HepG2 (cell line): ENCODE results near the gene ELOVL7. TPM values are rescaled to one million over a fixed set of nuclear protein-coding genes. Genes with fewer than 3 reads are reported as not detected.

ENCODE experiments used
- CENPX ChIP-seq: sonication (generic); formaldehyde crosslinking; IDR thresholded peaks from 2 replicates; pipeline ENCODE4 v1.9.0; 2021; ENCODE audit warnings: mild to moderate bottlenecking, missing genetic modification reagents, moderate library complexity
- GABPA ChIP-seq, 2 experiments: IDR thresholded peaks; 2 replicates each; pipeline ENCODE4 v1.6.1; 2011 to 2016; ENCODE audit warnings: low read depth in 2 of 2, low read length in 1 of 2, missing biosample characterization in 1 of 2, missing genetic modification characterization in 1 of 2
- NFATC3 ChIP-seq: sonication (generic); formaldehyde crosslinking; IDR thresholded peaks from 2 replicates; pipeline ENCODE4 v1.5.1; 2020; ENCODE audit warnings: mild to moderate bottlenecking, missing genetic modification reagents
- NFIB ChIP-seq: sonication (generic); formaldehyde crosslinking; IDR thresholded peaks from 2 replicates; pipeline ENCODE4 v1.9.0; 2021; ENCODE audit warnings: missing genetic modification reagents, mild to moderate bottlenecking, borderline replicate concordance
- NFRKB ChIP-seq: fragments of 450-650 bp; IDR thresholded peaks from 2 replicates; pipeline ENCODE4 v1.6.1; 2017
- POLR2G ChIP-seq: fragments of 200-400 bp; formaldehyde crosslinking; IDR thresholded peaks from 2 replicates; pipeline ENCODE4 v1.6.1; 2018; ENCODE audit warnings: mild to moderate bottlenecking, low read depth, low read length, moderate library complexity
- SIX1 ChIP-seq: sonication (generic); formaldehyde crosslinking; IDR thresholded peaks from 2 replicates; pipeline ENCODE4 v1.4.0; 2020; ENCODE audit warnings: missing genetic modification reagents, borderline replicate concordance
- SMARCE1 ChIP-seq: fragments of 450-650 bp; IDR thresholded peaks from 2 replicates; pipeline ENCODE4 v1.6.1; 2017; ENCODE audit warnings: borderline replicate concordance
- TCF7 ChIP-seq: sonication (generic); IDR thresholded peaks from 2 replicates; pipeline ENCODE4 v1.6.1; 2016; ENCODE audit warnings: antibody characterized with exemption, low read depth
- ZNF121 ChIP-seq: sonication (generic); formaldehyde crosslinking; IDR thresholded peaks from 2 replicates; pipeline ENCODE4 v1.5.0; 2020; ENCODE audit warnings: mild to moderate bottlenecking, missing genetic modification reagents
- ZNF253 ChIP-seq: sonication (generic); formaldehyde crosslinking; IDR thresholded peaks from 2 replicates; pipeline ENCODE4 v1.8.0; 2022; ENCODE audit warnings: mild to moderate bottlenecking, missing genetic modification reagents, borderline replicate concordance
- ZSCAN22 ChIP-seq: sonication (generic); formaldehyde crosslinking; IDR thresholded peaks from 2 replicates; pipeline ENCODE4 v1.4.0; 2020; ENCODE audit warnings: mild to moderate bottlenecking, missing genetic modification reagents
- polyA plus RNA-seq, 8 experiments: library from polyadenylated mRNA; depleted of rRNA in 3 of 8; stranded (reverse) in 7 of 8; unstranded in 1 of 8; fragments of >200 nt; fragmentation: Illumina TruSeq in 4 of 8; extraction: Trizol in 4 of 8; gene quantifications; 2 replicates each; pipeline versions ENCODE4 v1.2.1 to v1.2.3, GENCODE V29; 2011 to 2016; ENCODE audit warnings: low read depth in 4 of 8, missing spikeins in 1 of 8, mixed read lengths in 1 of 8; ENCODE audit not compliant: insufficient read depth in 1 of 8
- total RNA-seq, 5 experiments: library from RNA; depleted of rRNA; stranded (reverse); fragments of >200 nt; fragmentation: Illumina TruSeq; extraction: Trizol; gene quantifications; 2 replicates each; pipeline ENCODE4 v1.2.3, GENCODE V29; 2016; ENCODE audit warnings: low read depth in 1 of 5
- TF ChIP-seq, protein P1 (sequence below): sonication (generic); formaldehyde crosslinking; IDR thresholded peaks from 2 replicates; pipeline ENCODE4 v1.4.0; 2020; ENCODE audit warnings: missing genetic modification reagents
- TF ChIP-seq, protein P2 (sequence below): sonication (generic); formaldehyde crosslinking; IDR thresholded peaks from 2 replicates; pipeline ENCODE4 v1.8.0; 2022; ENCODE audit warnings: mild to moderate bottlenecking, missing genetic modification reagents
- TF ChIP-seq, protein P3 (sequence below): sonication (generic); formaldehyde crosslinking; IDR thresholded peaks from 2 replicates; pipeline ENCODE4 v1.4.0; 2020; ENCODE audit warnings: mild to moderate bottlenecking, missing genetic modification reagents
- TF ChIP-seq, protein P4 (sequence below): sonication (generic); formaldehyde crosslinking; IDR thresholded peaks from 2 replicates; pipeline ENCODE4 v1.8.0; 2023; ENCODE audit warnings: mild to moderate bottlenecking, missing genetic modification reagents
- TF ChIP-seq, protein P5 (sequence below): sonication (generic); formaldehyde crosslinking; IDR thresholded peaks from 2 replicates; pipeline ENCODE4 v1.4.0; 2020; ENCODE audit warnings: missing genetic modification reagents, mild to moderate bottlenecking, borderline replicate concordance

Gene ELOVL7
- total and polyA plus RNA-seq, 2 of the 13 experiments (the other 11 are each of a cell fraction or from before 2014, with no cell fraction given), result 4.5 to 7.3 TPM

DNA sequence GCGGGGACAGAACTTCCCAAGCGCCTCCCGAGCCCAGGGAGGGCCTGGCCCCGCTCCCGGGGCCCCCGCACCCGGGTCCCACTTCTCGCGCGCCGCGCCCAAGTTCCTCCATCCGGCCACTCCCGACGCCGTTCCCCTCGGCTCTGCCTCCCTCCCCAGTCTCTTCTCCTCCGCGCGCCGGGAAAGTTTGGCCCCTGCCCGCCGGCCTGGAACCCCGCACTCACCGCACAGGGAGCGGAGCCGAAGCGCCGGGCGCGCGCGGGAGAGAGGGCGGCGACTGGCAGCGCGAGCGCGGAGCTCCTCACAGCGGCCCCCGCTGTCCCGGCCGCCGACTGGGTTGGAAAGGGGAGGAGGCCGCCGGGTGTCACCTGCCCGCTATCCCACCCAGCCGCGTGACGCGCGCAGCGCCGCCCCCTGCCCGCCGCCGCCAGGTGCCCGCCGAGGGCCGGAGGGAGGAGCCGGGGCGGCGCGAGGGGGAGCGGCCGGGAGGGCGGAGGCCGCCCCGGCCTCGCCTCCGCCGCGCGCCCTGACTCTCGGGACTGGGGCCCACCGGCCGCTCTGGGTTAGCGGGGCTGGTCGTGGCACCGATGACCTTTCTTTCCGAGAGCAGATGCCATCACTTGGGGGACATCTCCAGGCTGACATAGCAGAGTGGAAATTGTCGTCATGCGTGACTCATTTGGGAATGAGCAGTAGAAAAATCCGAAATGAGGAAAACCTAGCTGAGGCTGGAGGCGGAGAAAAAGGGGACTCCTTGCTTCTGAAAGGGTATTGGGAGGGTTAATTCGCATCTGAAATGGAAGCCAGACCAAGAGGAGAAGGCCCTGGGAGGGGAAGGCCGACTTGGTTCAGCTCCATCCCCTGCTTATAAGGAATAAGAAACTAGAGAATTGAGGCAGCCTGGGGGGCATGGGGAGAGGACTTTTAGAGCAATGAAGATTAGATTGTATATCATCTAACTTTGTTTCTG, at the start of gene ELOVL7 (continued):
- TF ChIP-seq, protein P1, sequence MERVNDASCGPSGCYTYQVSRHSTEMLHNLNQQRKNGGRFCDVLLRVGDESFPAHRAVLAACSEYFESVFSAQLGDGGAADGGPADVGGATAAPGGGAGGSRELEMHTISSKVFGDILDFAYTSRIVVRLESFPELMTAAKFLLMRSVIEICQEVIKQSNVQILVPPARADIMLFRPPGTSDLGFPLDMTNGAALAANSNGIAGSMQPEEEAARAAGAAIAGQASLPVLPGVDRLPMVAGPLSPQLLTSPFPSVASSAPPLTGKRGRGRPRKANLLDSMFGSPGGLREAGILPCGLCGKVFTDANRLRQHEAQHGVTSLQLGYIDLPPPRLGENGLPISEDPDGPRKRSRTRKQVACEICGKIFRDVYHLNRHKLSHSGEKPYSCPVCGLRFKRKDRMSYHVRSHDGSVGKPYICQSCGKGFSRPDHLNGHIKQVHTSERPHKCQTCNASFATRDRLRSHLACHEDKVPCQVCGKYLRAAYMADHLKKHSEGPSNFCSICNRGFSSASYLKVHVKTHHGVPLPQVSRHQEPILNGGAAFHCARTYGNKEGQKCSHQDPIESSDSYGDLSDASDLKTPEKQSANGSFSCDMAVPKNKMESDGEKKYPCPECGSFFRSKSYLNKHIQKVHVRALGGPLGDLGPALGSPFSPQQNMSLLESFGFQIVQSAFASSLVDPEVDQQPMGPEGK (CRISPR knock-in tag), result 0 out of 2 replicates have a peak, but pooled peaks have one; percentile 6
- TF ChIP-seq, protein P2, sequence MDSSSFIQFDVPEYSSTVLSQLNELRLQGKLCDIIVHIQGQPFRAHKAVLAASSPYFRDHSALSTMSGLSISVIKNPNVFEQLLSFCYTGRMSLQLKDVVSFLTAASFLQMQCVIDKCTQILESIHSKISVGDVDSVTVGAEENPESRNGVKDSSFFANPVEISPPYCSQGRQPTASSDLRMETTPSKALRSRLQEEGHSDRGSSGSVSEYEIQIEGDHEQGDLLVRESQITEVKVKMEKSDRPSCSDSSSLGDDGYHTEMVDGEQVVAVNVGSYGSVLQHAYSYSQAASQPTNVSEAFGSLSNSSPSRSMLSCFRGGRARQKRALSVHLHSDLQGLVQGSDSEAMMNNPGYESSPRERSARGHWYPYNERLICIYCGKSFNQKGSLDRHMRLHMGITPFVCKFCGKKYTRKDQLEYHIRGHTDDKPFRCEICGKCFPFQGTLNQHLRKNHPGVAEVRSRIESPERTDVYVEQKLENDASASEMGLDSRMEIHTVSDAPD (CRISPR knock-in tag), result no peak
- TF ChIP-seq, protein P3, sequence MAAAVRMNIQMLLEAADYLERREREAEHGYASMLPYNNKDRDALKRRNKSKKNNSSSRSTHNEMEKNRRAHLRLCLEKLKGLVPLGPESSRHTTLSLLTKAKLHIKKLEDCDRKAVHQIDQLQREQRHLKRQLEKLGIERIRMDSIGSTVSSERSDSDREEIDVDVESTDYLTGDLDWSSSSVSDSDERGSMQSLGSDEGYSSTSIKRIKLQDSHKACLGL (CRISPR knock-in tag), result no peak; the same call in 1 of the 2 replicates
- no peak for TF ChIP-seq ZNF253
- TF ChIP-seq NFIB (CRISPR knock-in tag), result no peak
- TF ChIP-seq POLR2G, result peak; percentile 64
- no peak for TF ChIP-seq GABPA (IDR thresholded peaks at IDR 0.05; ENCODE audit: low read depth, low read length)
- no peak for TF ChIP-seq GABPA (CRISPR knock-in tag; IDR thresholded peaks at IDR 0.05; ENCODE audit: low read depth)
- TF ChIP-seq ZSCAN22, result no peak
- TF ChIP-seq NFATC3, result no peak
- no peak for TF ChIP-seq NFRKB
- TF ChIP-seq, protein P4, sequence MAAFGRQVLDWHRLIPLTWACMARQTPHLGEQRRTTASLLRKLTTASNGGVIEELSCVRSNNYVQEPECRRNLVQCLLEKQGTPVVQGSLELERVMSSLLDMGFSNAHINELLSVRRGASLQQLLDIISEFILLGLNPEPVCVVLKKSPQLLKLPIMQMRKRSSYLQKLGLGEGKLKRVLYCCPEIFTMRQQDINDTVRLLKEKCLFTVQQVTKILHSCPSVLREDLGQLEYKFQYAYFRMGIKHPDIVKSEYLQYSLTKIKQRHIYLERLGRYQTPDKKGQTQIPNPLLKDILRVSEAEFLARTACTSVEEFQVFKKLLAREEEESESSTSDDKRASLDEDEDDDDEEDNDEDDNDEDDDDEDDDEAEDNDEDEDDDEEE (CRISPR knock-in tag), result no peak
- TF ChIP-seq SIX1 (CRISPR knock-in tag), result no peak
- no peak for TF ChIP-seq CENPX (CRISPR knock-in tag)
- no peak for TF ChIP-seq SMARCE1
- TF ChIP-seq TCF7, result no peak
- TF ChIP-seq ZNF121 (CRISPR knock-in tag), result no peak; the same call in 1 of the 2 replicates
- TF ChIP-seq, protein P5, sequence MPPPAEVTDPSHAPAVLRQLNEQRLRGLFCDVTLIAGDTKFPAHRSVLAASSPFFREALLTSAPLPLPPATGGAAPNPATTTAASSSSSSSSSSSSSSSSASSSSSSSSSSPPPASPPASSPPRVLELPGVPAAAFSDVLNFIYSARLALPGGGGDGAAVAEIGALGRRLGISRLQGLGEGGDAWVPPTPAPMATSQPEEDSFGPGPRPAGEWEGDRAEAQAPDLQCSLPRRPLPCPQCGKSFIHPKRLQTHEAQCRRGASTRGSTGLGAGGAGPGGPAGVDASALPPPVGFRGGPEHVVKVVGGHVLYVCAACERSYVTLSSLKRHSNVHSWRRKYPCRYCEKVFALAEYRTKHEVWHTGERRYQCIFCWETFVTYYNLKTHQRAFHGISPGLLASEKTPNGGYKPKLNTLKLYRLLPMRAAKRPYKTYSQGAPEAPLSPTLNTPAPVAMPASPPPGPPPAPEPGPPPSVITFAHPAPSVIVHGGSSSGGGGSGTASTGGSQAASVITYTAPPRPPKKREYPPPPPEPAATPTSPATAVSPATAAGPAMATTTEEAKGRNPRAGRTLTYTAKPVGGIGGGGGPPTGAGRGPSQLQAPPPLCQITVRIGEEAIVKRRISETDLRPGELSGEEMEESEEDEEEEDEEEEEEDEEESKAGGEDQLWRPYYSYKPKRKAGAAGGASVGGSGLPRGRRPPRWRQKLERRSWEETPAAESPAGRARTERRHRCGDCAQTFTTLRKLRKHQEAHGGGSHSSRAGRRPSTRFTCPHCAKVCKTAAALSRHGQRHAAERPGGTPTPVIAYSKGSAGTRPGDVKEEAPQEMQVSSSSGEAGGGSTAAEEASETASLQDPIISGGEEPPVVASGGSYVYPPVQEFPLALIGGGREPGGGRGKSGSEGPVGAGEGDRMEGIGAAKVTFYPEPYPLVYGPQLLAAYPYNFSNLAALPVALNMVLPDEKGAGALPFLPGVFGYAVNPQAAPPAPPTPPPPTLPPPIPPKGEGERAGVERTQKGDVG, result no peak
